Bronchial epithelial cell (primary cell): ENCODE measurements around the gene IQSEC3. TPM values are rescaled to one million over a fixed set of nuclear protein-coding genes. Genes with fewer than 3 reads are reported as not detected.
"Not testable (repeated sequence)": the region's sequence is repeated elsewhere in the genome, so short reads cannot be mapped to it uniquely, and the experiment has no call there.

Experiments
- DNase-seq: peaks from one replicate; pipeline ENCODE4 v3.0.0-alpha.2; 2010; ENCODE audit warnings: low read depth
- FAIRE-seq: peaks from 2 replicates; lab custom pipeline; 2011; peaks lifted over from hg19 to GRCh38; lab: Jason Lieb, UNC
- H3K27me3 ChIP-seq: 2 replicates; pipeline ENCODE4 v1.5.1; 2011; ENCODE audit warnings: low read length; ENCODE audit not compliant: control insufficient read depth, insufficient read depth
- H3K36me3 ChIP-seq: 2 replicates; pipeline ENCODE4 v1.5.1; 2011; ENCODE audit warnings: low read length; ENCODE audit not compliant: control insufficient read depth, insufficient read depth
- H3K4me3 ChIP-seq: 2 replicates; pipeline ENCODE4 v1.5.1; 2011; ENCODE audit warnings: mild to moderate bottlenecking, low read depth, low read length, control low read depth
- CTCF ChIP-seq: IDR thresholded peaks from 2 replicates; pipeline ENCODE4 v1.5.1; 2011; ENCODE audit warnings: mild to moderate bottlenecking, moderate library complexity, low read length, control low read depth, inconsistent platforms; ENCODE audit not compliant: insufficient read depth, severe bottlenecking
- total RNA-seq: library from RNA; depleted of rRNA; stranded (reverse); fragments of >200 nt; gene quantifications from 2 replicates; pipeline ENCODE4 v1.2.1, GENCODE V29; 2014

IQSEC3 gene
- total RNA-seq, 1 donor from 2014 or later: not detected

DNA sequence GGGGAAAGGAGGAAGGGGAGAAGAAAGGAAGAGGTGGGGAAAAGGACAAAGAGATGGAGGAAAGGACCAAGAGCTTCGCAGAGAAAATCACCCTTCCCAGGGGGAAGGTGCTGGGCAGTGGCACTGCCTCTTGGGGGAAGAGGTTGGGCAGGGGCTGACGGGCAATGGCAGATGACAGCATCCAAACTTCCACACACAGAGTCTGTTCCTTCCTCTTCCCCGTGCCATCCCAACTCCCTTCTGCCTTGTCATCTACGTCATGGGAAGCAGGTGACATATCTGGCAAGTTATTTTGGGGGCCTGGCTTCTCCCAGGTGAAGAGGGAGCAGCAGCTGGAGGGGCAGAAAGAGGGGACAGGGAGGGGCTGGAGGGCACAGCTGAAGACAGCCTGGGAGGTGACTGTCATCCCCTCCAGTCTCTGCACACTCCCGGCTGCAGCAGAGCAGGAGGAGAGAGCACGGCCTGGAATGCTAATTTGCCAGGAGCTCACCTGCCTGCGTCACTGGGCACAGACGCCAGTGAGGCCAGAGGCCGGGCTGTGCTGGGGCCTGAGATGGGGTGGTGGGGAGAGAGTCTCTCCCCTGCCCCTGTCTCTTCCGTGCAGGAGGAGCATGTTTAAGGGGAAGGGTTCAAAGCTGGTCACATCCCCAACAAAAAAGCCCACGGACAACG lies 43.9 kb upstream of the IQSEC3 start:
- no peak for TF ChIP-seq CTCF
- H3K27me3 ChIP-seq: no peaks in the 10 kb centered on the region
- DNase-seq (no peak), FAIRE-seq (no peak)
- no peak overlapping the region for H3K4me3 ChIP-seq
- peaks cover 12% of the 10 kb centered on the region for H3K36me3 ChIP-seq

DNA sequence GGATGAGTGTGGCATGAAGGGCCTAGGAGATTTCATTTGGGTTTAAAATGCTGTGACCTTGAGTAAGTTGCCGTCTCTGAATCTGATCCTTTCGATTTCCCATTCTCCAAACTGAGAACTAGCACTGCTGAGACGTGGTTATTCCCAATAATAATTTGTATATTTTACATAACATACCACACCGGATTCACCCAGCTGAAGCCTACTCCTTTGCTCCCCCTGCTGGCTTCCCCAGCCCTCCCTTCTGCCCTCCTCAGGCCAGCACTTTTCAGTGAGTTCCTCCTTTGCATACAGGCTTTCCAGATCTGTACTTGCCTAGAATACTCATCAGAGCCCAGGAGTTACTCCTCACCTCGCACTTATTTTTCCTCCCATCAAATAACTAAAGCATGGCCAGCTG lies 38.7 kb upstream of the IQSEC3 start:
- H3K4me3 ChIP-seq, FAIRE-seq, DNase-seq, H3K27me3 ChIP-seq, H3K36me3 ChIP-seq: not testable (repeated sequence)

DNA sequence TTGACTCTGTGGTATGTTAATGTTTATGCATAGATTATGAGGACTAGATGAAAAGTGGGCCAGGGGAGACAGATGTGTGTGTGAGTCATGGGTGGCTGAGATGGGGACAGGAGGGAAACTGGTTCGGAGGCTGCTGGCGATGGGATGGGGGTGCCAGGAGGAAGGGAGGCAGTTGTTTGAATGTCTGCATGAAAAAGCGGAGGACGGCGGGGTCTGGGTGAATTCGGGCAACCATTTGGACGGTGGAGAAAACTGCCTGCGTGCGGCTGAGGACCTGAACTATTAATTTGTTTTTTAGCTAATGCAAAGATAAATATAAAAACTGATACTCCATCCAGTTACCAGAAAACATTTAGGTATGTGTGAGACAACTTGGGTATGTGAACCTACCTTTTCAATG lies 27.8 kb upstream of the IQSEC3 start:
- H3K27me3 ChIP-seq, FAIRE-seq, H3K36me3 ChIP-seq, H3K4me3 ChIP-seq, DNase-seq: not testable (repeated sequence)

- H3K36me3 ChIP-seq, DNase-seq, H3K27me3 ChIP-seq, FAIRE-seq, H3K4me3 ChIP-seq: not testable (repeated sequence)
Measured at GRCh38 chr12:39555-40265, 26.9 kb upstream of the IQSEC3 start.

GRCh38 chr12:44352-44751 lies 22.2 kb upstream of the IQSEC3 start:
- not testable (repeated sequence) for H3K27me3 ChIP-seq, FAIRE-seq, H3K4me3 ChIP-seq, H3K36me3 ChIP-seq, DNase-seq

DNA sequence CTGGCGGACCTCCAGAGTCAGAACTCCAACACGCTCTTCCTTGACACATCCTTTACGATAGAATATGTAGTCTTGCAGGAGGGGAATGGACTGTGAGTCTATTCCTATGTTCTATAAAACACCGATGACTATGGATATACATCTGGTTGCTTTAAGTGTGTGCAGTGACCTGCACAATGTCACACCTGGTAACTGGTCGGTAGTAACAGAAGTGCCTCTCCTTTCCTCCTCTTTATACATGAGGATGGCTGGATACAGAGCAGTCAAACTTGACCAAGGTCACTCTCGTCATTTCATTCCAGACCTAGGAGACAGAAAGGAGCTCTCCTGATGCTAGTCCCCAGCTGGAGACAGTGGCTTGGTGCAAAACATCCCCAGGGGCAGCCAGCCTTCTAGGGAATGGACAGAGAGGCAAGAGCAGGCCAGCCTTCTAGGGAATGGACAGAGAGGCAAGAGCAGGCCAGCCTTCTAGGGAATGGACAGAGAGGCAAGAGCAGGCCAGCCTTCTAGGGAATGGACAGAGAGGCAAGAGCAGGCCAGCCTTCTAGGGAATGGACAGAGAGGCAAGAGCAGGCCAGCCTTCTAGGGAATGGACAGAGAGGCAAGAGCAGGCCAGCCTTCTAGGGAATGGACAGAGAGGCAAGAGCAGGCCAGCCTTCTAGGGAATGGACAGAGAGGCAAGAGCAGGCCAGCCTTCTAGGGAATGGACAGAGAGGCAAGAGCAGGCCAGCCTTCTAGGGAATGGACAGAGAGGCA lies 21.2 kb upstream of the IQSEC3 start:
- not testable (repeated sequence) for FAIRE-seq, DNase-seq, H3K4me3 ChIP-seq, H3K27me3 ChIP-seq, H3K36me3 ChIP-seq

DNA sequence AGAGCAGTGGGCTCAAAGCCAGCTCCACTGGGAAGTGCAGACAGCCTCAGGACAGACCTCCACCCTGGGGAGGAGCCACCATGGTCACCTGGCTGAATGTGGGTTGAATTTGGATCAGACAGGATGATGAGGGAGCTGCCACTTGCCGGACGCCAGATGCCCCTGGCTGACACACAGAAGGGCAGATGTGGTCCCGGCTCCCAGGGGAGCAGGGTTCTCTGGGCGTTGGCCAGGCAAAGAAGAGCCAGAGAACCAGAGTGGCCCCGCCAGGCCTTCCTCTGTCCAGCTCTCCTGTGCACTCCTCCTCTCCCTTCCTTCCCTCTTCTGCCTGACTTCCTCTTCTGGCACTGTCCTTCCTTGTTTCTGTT lies 20.6 kb upstream of the IQSEC3 start:
- H3K36me3 ChIP-seq, DNase-seq, H3K4me3 ChIP-seq, H3K27me3 ChIP-seq, FAIRE-seq: not testable (repeated sequence)

GRCh38 chr12:46542-46941 lies 20.0 kb upstream of the IQSEC3 start:
- H3K27me3 ChIP-seq: not testable (repeated sequence)

DNA sequence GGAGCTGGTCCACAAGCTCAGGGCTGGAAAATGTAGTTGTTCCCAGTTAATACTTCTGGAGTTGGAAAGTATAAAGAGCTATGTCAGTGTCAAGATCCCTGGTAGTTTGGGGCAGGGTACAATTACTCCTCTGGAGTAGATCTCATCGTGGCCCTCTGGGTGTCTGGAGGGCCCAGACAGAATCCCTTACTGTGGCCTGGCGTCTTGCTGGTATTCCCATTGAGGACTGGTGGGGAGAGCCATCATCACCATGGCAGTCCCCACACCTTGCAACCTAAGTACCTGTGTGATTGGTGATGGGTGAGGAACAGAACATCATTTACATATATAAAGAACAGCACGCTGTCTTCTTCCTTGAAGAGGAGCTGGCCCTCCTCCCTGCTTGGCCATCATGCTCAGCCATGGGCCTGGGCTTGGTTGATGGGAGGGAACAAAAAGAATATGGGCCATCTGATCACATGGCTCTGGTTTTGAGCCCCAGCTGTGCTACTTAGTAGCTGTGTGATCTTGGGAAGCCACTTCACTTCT lies 18.8 kb upstream of the IQSEC3 start:
- H3K36me3 ChIP-seq, H3K27me3 ChIP-seq, H3K4me3 ChIP-seq, FAIRE-seq, DNase-seq: not testable (repeated sequence)

More at GRCh38 chr12:46542-46941, 20.0 kb upstream of the IQSEC3 start:
- not testable (repeated sequence) for H3K36me3 ChIP-seq, DNase-seq, H3K4me3 ChIP-seq, FAIRE-seq

DNA sequence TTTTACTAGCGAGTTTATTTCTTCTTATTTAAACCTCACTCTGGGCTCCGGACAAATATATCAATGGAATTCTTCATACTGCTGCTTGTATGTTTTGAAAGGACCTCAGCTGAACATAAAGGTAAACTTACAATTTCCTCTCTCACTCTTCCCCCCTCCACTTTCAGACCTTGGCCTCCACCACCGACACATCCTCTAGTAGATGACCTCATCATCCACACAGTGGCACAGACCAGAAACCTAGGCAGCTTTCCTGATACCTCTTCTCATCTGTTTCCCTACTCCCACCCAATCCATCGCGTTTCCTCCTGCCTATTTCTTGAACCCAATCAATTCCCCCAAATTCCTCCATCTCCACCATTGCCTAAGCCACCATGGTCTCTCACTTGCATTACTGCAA lies 17.4 kb upstream of the IQSEC3 start:
- not testable (repeated sequence) for DNase-seq, FAIRE-seq, H3K36me3 ChIP-seq

GRCh38 chr12:51087-51486 lies 15.5 kb upstream of the IQSEC3 start:
- H3K27me3 ChIP-seq, DNase-seq, H3K4me3 ChIP-seq, H3K36me3 ChIP-seq, FAIRE-seq: not testable (repeated sequence)

More for the DNA sequence above, 17.4 kb upstream of the IQSEC3 start:
- not testable (repeated sequence) for H3K27me3 ChIP-seq, H3K4me3 ChIP-seq

DNA sequence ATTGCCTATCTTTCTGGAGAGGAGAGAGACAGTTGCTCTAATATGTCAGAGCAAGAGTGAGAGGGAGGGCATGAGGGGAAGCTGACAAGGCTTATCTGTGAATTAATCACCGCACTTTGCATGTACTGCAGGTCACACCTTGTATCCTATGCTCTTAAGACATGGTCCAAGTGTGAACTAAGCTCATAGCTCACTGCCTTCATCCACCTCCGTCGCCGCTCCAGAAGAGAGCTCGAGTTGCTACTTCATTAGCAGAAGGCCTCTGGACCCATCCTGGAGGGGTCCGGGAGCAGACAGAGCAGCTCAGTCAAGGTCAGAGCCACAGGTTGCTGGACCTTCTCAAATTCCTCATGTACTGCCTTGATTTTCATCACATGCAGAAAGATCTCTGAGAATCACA lies 14.6 kb upstream of the IQSEC3 start:
- not testable (repeated sequence) for FAIRE-seq, H3K36me3 ChIP-seq, H3K4me3 ChIP-seq, DNase-seq, H3K27me3 ChIP-seq
